SK-N-SH (cell line): ENCODE measurements around the gene LRRC8D. TPM values are rescaled to one million over a fixed set of nuclear protein-coding genes. Genes with fewer than 3 reads are reported as not detected.

Experiments
- CTCF ChIA-PET: fragments of 300-600, 350-600 bp; formaldehyde crosslinking; extraction: SDS; loops from one replicate; lab custom pipeline; 2021; lab: Yijun Ruan, JAX
- POLR2A ChIA-PET: fragments of 350-600 bp; sonication (Branson Sonifier 250); formaldehyde crosslinking; extraction: SDS; loops from one replicate; lab custom pipeline; 2020; ENCODE audit warnings: antibody characterized with exemption, inconsistent platforms; lab: Yijun Ruan, JAX
- DNase-seq: peaks from one replicate; pipeline ENCODE4 v3.0.0; 2012
- H2AFZ ChIP-seq: fragments of 200-600 bp; sonication (generic); 2 replicates; pipeline ENCODE4 v1.8.1; 2016; ENCODE audit warnings: antibody characterized with exemption, mild to moderate bottlenecking, low read depth
- H3F3A ChIP-seq: fragments of 200-600 bp; sonication (generic); replicated peaks from 2 replicates; pipeline ENCODE3; 2016; ENCODE audit warnings: antibody characterized with exemption, mild to moderate bottlenecking; ENCODE audit not compliant: insufficient read depth
- H3K27ac ChIP-seq, 2 experiments: fragments of 200-500 bp in 1 of 2; fragments of 200-600 bp in 1 of 2; sonication (Bioruptor generic) in 1 of 2; sonication (generic), shearing (Covaris generic) in 1 of 2; 2 replicates each; pipeline versions ENCODE4 v1.5.1 to v1.6.1; 2014 to 2016; ENCODE audit warnings: low read depth in 2 of 2, inconsistent platforms in 1 of 2, low read length in 1 of 2, mild to moderate bottlenecking in 1 of 2, mixed read lengths in 1 of 2
- H3K27me3 ChIP-seq: fragments of 200-600 bp; sonication (generic), shearing (Covaris generic); 2 replicates; pipeline ENCODE4 v1.6.1; 2016; ENCODE audit warnings: mixed run types; ENCODE audit not compliant: insufficient read depth
- H3K36me3 ChIP-seq, 2 experiments: fragments of 200-500 bp in 1 of 2; fragments of 200-600 bp in 1 of 2; sonication (Bioruptor generic) in 1 of 2; sonication (generic) in 1 of 2; replicated peaks in 1 of 2; 2 replicates each; pipeline versions ENCODE3 to v1.5.1; 2014 to 2016; ENCODE audit warnings: low read length in 1 of 2, mild to moderate bottlenecking in 1 of 2; ENCODE audit not compliant: insufficient read depth in 2 of 2, control insufficient read depth in 1 of 2
- H3K4me1 ChIP-seq, 2 experiments: fragments of 200-500 bp in 1 of 2; fragments of 200-600 bp in 1 of 2; sonication (Bioruptor generic) in 1 of 2; sonication (generic), shearing (Covaris generic) in 1 of 2; 2 replicates each; pipeline versions ENCODE4 v1.5.1 to v1.6.1; 2014 to 2016; ENCODE audit warnings: low read depth in 1 of 2, low read length in 1 of 2, mixed run types in 1 of 2; ENCODE audit not compliant: insufficient read depth in 2 of 2, control insufficient read depth in 1 of 2
- H3K4me2 ChIP-seq: fragments of 200-600 bp; sonication (generic), shearing (Covaris generic); 2 replicates; pipeline ENCODE4 v1.6.1; 2017; ENCODE audit warnings: mixed run types
- H3K4me3 ChIP-seq, 2 experiments: fragments of 200-500 bp in 1 of 2; fragments of 200-600 bp in 1 of 2; sonication (Bioruptor generic) in 1 of 2; sonication (generic), shearing (Covaris generic) in 1 of 2; 2 replicates each; pipeline versions ENCODE4 v1.5.1 to v1.8.1; 2014 to 2016; ENCODE audit warnings: low read depth in 2 of 2, inconsistent platforms in 1 of 2, low read length in 1 of 2, mild to moderate bottlenecking in 1 of 2, mixed read lengths in 1 of 2, moderate library complexity in 1 of 2
- H3K79me2 ChIP-seq: fragments of 200-600 bp; sonication (generic); 2 replicates; pipeline ENCODE4 v1.8.1; 2017; ENCODE audit warnings: mild to moderate bottlenecking; ENCODE audit not compliant: insufficient read depth
- H3K9ac ChIP-seq: fragments of 200-600 bp; sonication (generic); 2 replicates; pipeline ENCODE4 v1.6.1; 2017; ENCODE audit warnings: mixed run types
- H3K9me2 ChIP-seq: fragments of 200-600 bp; sonication (generic); 2 replicates; pipeline ENCODE4 v1.6.1; 2017; ENCODE audit warnings: mixed run types
- H3K9me3 ChIP-seq: fragments of 200-600 bp; sonication (generic); 2 replicates; pipeline ENCODE4 v1.6.1; 2017; ENCODE audit warnings: mixed run types, mild to moderate bottlenecking, moderate library complexity
- H4K20me1 ChIP-seq: fragments of 200-600 bp; sonication (generic); 2 replicates; pipeline ENCODE4 v1.6.1; 2017; ENCODE audit warnings: mild to moderate bottlenecking, mixed run types; ENCODE audit not compliant: insufficient read depth
- ELF1 ChIP-seq: IDR thresholded peaks from 2 replicates; pipeline ENCODE4 v1.4.0; 2012
- FOXJ3 ChIP-seq: sonication (generic); formaldehyde crosslinking; IDR thresholded peaks from 2 replicates; pipeline ENCODE4 v1.5.1; 2020; ENCODE audit warnings: mild to moderate bottlenecking, missing genetic modification reagents
- IRF3 ChIP-seq: fragments of 150-350 bp; IDR thresholded peaks from 2 replicates; pipeline ENCODE4 v1.6.1; 2016; ENCODE audit warnings: mild to moderate bottlenecking, low read depth, low read length
- MXI1 ChIP-seq: IDR thresholded peaks from 2 replicates; pipeline ENCODE4 v1.6.1; 2012; ENCODE audit warnings: mild to moderate bottlenecking, low read depth, low read length, improper control_type of control experiment
- NFIC ChIP-seq: IDR thresholded peaks from 2 replicates; pipeline ENCODE4 v1.4.0; 2012; ENCODE audit warnings: borderline replicate concordance
- RFX5 ChIP-seq: IDR thresholded peaks from 2 replicates; pipeline ENCODE4 v1.6.1; 2012; ENCODE audit warnings: mild to moderate bottlenecking, improper control_type of control experiment, low read length
- SIN3A ChIP-seq: IDR thresholded peaks from 2 replicates; pipeline ENCODE4 v1.6.1; 2012; ENCODE audit warnings: low read depth, mild to moderate bottlenecking, low read length, moderate library complexity, borderline replicate concordance
- TAF1 ChIP-seq: IDR thresholded peaks from 2 replicates; pipeline ENCODE4 v1.6.1; 2012; ENCODE audit warnings: low read depth, mild to moderate bottlenecking, low read length, moderate library complexity, borderline replicate concordance
- TCF12 ChIP-seq: IDR thresholded peaks from 2 replicates; pipeline ENCODE4 v1.4.0; 2012
- TEAD4 ChIP-seq: IDR thresholded peaks from 2 replicates; pipeline ENCODE4 v1.4.0; 2012; ENCODE audit warnings: mild to moderate bottlenecking, borderline replicate concordance; ENCODE audit not compliant: insufficient read depth
- WGBS: methylation state at CpG from one replicate; pipeline ENCODE4 v1.1.6; 2017; ENCODE audit warnings: low lambda C conversion rate; 5-methylcytosine and 5-hydroxymethylcytosine counted together
- polyA plus RNA-seq, 3 experiments: library from polyadenylated mRNA; depleted of rRNA; stranded (reverse); fragments of >200 nt; gene quantifications; 2 replicates each; pipeline ENCODE4 v1.2.3, GENCODE V29; 2012
- TF ChIP-seq, protein P1 (sequence below): IDR thresholded peaks from 2 replicates; pipeline ENCODE4 v1.6.1; 2012; ENCODE audit warnings: mild to moderate bottlenecking, low read depth, low read length, moderate library complexity
- TF ChIP-seq, protein P2 (sequence below): fragments of 200-600 bp; sonication (generic); IDR thresholded peaks from 2 replicates; pipeline ENCODE4 v1.6.1; 2017; ENCODE audit warnings: antibody characterized with exemption, mild to moderate bottlenecking, moderate library complexity

Gene LRRC8D
- polyA plus RNA-seq, 1 of the 3 experiments (the other 2 are of a cell fraction): 15.0 TPM

DNA sequence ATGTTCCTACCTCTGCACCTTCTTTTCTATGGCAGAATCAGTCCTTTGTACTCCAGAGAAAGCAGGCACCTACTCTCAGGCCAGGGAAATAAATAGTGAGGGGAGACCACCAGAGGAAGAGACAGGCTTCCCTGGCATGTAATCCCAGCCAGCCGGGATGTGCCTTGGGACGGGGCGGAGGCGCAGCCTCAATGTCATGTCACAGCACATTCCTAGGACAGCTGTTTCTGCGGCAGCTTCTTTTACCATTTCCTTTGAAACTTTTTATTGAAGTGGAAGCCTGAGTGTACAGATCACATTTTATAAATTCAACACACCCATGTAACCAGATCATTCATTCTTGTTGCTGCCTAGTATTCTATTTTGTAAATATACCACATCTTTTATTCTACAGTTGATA lies 106.2 kb downstream of the LRRC8D start:
- no peak overlapping the region for H3K4me3 ChIP-seq
- DNase-seq: no peak
- 93% methylated on average over 5 of the region's 5 CpGs for WGBS
- H3K9ac ChIP-seq: no peak overlapping the region
- no peak overlapping the region for H2AFZ ChIP-seq
- TF ChIP-seq RFX5: no peak
- no peak for TF ChIP-seq TAF1
- no peak for TF ChIP-seq FOXJ3 (CRISPR knock-in tag)
- TF ChIP-seq, protein P1, sequence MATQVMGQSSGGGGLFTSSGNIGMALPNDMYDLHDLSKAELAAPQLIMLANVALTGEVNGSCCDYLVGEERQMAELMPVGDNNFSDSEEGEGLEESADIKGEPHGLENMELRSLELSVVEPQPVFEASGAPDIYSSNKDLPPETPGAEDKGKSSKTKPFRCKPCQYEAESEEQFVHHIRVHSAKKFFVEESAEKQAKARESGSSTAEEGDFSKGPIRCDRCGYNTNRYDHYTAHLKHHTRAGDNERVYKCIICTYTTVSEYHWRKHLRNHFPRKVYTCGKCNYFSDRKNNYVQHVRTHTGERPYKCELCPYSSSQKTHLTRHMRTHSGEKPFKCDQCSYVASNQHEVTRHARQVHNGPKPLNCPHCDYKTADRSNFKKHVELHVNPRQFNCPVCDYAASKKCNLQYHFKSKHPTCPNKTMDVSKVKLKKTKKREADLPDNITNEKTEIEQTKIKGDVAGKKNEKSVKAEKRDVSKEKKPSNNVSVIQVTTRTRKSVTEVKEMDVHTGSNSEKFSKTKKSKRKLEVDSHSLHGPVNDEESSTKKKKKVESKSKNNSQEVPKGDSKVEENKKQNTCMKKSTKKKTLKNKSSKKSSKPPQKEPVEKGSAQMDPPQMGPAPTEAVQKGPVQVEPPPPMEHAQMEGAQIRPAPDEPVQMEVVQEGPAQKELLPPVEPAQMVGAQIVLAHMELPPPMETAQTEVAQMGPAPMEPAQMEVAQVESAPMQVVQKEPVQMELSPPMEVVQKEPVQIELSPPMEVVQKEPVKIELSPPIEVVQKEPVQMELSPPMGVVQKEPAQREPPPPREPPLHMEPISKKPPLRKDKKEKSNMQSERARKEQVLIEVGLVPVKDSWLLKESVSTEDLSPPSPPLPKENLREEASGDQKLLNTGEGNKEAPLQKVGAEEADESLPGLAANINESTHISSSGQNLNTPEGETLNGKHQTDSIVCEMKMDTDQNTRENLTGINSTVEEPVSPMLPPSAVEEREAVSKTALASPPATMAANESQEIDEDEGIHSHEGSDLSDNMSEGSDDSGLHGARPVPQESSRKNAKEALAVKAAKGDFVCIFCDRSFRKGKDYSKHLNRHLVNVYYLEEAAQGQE: no peak
- TF ChIP-seq TEAD4: no peak
- no peak for TF ChIP-seq TCF12
- no peak for TF ChIP-seq SIN3A
- TF ChIP-seq MXI1: no peak
- TF ChIP-seq NFIC: no peak
- TF ChIP-seq IRF3: no peak
- no peak for TF ChIP-seq ELF1
- TF ChIP-seq, all 33 proteins: peak for 0
- Histone ChIP-seq H4K20me1 (no peaks in the 10 kb centered on the region), H3F3A (no peaks in the 10 kb centered on the region), H3K27ac (no peak overlapping the region), H3K4me1 (peaks cover 0 to 3% of the 10 kb centered on the region in 2 experiments; a peak in 1 of 4 replicates), H3K27me3 (no peaks in the 10 kb centered on the region), H3K79me2 (no peaks in the 10 kb centered on the region), H3K9me2 (no peaks in the 10 kb centered on the region), H3K4me2 (no peak overlapping the region), H3K36me3 (peaks cover 0 to 4% of the 10 kb centered on the region in 2 experiments), H3K9me3 (0 out of 2 replicates have a peak, but pooled peaks cover 3% of the 10 kb centered on the region)
- ChIA-PET POLR2A (no interaction called here), CTCF (interaction anchor here (1.0 kb wide), 1 partner anchor 10 kb away, joined by 4 read pairs; no protein-coding TSS in a partner anchor)

GRCh38 chr1:89927478-89927877 lies 106.6 kb downstream of the LRRC8D start:
- TF ChIP-seq NFIC: no peak
- TF ChIP-seq, protein P1: no peak
- TF ChIP-seq ELF1: no peak
- TF ChIP-seq, protein P2, sequence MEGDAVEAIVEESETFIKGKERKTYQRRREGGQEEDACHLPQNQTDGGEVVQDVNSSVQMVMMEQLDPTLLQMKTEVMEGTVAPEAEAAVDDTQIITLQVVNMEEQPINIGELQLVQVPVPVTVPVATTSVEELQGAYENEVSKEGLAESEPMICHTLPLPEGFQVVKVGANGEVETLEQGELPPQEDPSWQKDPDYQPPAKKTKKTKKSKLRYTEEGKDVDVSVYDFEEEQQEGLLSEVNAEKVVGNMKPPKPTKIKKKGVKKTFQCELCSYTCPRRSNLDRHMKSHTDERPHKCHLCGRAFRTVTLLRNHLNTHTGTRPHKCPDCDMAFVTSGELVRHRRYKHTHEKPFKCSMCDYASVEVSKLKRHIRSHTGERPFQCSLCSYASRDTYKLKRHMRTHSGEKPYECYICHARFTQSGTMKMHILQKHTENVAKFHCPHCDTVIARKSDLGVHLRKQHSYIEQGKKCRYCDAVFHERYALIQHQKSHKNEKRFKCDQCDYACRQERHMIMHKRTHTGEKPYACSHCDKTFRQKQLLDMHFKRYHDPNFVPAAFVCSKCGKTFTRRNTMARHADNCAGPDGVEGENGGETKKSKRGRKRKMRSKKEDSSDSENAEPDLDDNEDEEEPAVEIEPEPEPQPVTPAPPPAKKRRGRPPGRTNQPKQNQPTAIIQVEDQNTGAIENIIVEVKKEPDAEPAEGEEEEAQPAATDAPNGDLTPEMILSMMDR: no peak
- Histone ChIP-seq H3K27me3 (no peaks in the 10 kb centered on the region), H3K9ac (no peak overlapping the region), H2AFZ (no peak overlapping the region), H4K20me1 (no peaks in the 10 kb centered on the region), H3K4me1 (peaks cover 0 to 3% of the 10 kb centered on the region in 2 experiments; a peak in 1 of 4 replicates), H3K36me3 (peaks cover 0 to 4% of the 10 kb centered on the region in 2 experiments), H3K27ac (no peak overlapping the region), H3K4me3 (no peak overlapping the region), H3K9me3 (0 out of 2 replicates have a peak, but pooled peaks cover 3% of the 10 kb centered on the region), H3F3A (no peaks in the 10 kb centered on the region), H3K9me2 (no peaks in the 10 kb centered on the region), H3K4me2 (no peak overlapping the region), H3K79me2 (no peaks in the 10 kb centered on the region)
- POLR2A ChIA-PET: no interaction called here
- WGBS: 77% methylated on average over 1 of the region's 1 CpG
- DNase-seq: no peak
- CTCF ChIA-PET: interaction anchor here (0.8 to 1.0 kb wide), 2 partner anchors 10 to 84 kb away, joined by 3 to 4 read pairs; no protein-coding TSS in a partner anchor
